NCI-H345 (cell line): ENCODE results near the gene MFAP4.

Source experiments
- DNase-seq: peaks from one replicate; lab custom pipeline; 2025; lab: John Stamatoyannopoulos, UW

Gene MFAP4

DNA sequence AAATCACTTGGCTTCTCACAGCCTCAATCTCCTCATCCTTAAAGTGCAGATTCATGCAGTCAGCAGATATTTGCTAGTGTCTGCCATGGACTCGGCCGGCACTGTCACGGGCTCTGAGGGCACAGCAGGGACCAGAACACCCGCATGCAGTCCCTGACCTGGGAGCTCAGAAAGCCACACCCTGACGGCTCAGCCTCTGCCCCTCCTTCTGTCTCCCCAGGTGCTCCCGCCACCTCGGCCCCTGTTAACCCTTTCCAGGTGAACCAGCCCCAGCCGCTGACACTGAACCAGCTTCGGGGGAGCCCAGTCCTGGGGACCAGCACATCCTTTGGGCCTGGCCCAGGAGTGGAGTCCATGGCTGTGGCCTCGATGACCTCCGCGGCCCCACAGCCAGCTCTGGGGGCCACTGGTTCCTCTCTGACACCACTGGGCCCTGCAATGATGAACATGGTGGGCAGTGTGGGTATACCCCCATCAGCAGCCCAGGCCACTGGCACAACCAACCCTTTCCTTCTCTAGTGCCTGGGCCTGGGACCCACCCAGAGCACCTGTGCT is 53.2 kb downstream of the MFAP4 start:
- DNase-seq: no peak
